Measurements from ENCODE around the gene CEP350.

CEP350 gene

DNA sequence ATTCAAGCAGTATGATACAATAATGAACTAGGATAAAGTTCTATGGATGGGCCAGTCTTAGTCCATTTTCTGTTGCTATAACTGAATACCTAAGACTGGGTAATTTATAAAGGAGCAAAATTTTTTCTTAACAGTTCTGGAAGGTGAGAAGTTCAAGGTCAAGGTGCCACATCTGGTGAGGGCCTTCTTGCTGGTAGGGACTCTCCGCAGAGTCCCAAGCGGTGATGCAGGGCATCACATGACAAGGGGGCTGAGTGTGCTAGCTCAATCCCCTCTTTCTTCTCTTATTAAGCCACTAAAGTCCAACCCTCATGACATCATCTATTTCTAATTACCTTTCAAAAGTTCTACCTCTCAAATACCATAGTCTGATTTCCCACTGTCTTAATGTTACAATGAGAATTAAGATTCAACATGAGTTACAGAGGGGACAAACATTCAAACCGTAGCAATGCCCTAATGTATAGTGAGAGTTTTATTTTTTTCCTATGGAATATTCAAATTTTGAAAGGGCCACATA, 107.9 kb downstream of the CEP350 start:
- Histone ChIP-seq H3K4me1 (ENCODE audit: control insufficient read depth, insufficient read depth, low read length) (no peaks in the 10 kb centered on the region), H3K27ac (ENCODE audit: low read length) (no peak overlapping the region), H3K4me3 (ENCODE audit: low read length in 2 of 2) (no peak overlapping the region), H3K27me3 (ENCODE audit: control insufficient read depth in 1 of 2, insufficient read depth in 2 of 2, low read length in 2 of 2) (no peaks in the 10 kb centered on the region), H3K36me3 (ENCODE audit: control insufficient read depth in 2 of 2, insufficient read depth in 2 of 2, low read length in 2 of 2) (peaks cover 20 to 29% of the 10 kb centered on the region in 2 donors), H3K9ac (ENCODE audit: low read length in 2 of 2) (no peak overlapping the region), H3K9me3 (ENCODE audit: control insufficient read depth in 2 of 2, low read length in 2 of 2) (no peaks in the 10 kb centered on the region)

DNA sequence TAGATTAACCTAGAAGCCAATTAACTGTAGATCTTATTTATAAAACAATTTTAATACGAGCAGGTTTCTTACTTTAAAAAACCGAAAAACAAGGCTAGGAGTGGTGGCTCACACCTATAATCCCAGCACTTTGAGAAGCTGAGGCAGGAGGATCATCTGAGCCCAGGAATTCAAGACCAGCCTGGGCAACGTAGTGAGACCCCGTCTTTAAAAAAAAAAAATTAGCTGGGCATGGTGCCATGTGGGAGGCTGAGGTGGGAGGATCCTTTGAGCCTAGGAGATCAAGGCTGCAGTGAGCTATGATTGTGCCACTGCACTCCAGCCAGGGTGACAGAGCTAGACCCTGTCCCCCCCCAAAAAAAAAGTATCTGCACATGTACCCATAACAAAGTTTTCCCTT, 110.8 kb downstream of the CEP350 start:
- Histone ChIP-seq H3K9me3 (ENCODE audit: control insufficient read depth in 2 of 2, low read length in 2 of 2) (no peaks in the 10 kb centered on the region), H3K4me1 (ENCODE audit: control insufficient read depth, insufficient read depth, low read length) (no peaks in the 10 kb centered on the region), H3K36me3 (ENCODE audit: control insufficient read depth in 2 of 2, insufficient read depth in 2 of 2, low read length in 2 of 2) (peaks cover 26 to 27% of the 10 kb centered on the region in 2 donors), H3K4me3 (ENCODE audit: low read length in 2 of 2) (no peak overlapping the region), H3K27me3 (ENCODE audit: control insufficient read depth in 1 of 2, insufficient read depth in 2 of 2, low read length in 2 of 2) (no peaks in the 10 kb centered on the region), H3K27ac (ENCODE audit: low read length) (no peak overlapping the region), H3K9ac (ENCODE audit: low read length in 2 of 2) (no peak overlapping the region)

DNA sequence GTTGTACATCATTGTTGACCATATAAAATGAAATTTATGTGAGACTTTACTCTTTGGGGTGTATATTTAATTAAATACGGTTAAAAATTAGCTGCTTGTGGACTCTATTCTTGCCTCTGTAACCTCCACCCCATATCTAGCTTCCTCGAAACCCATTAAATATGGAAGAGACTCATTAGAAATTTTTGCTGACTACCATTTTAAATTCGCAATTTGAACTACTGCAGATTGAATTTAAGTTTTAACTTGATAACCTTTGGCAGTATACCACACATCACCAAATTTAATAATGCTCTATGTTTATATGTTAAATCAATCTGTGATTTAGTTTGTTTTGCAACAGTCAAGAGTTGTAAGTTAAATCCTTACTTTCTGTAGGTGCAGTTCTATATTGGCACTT, 111.5 kb downstream of the CEP350 start:
- H3K4me3 ChIP-seq (ENCODE audit: low read length in 2 of 2): no peak overlapping the region
- H3K36me3 ChIP-seq (ENCODE audit: control insufficient read depth in 2 of 2, insufficient read depth in 2 of 2, low read length in 2 of 2): peaks cover 27 to 28% of the 10 kb centered on the region in 2 donors
- no peaks in the 10 kb centered on the region for H3K27me3 ChIP-seq (ENCODE audit: control insufficient read depth in 1 of 2, insufficient read depth in 2 of 2, low read length in 2 of 2)
- H3K9ac ChIP-seq (ENCODE audit: low read length in 2 of 2): no peak overlapping the region
- H3K9me3 ChIP-seq (ENCODE audit: control insufficient read depth in 2 of 2, low read length in 2 of 2): no peaks in the 10 kb centered on the region
- no peaks in the 10 kb centered on the region for H3K4me1 ChIP-seq (ENCODE audit: control insufficient read depth, insufficient read depth, low read length)
- no peak overlapping the region for H3K27ac ChIP-seq (ENCODE audit: low read length)

DNA sequence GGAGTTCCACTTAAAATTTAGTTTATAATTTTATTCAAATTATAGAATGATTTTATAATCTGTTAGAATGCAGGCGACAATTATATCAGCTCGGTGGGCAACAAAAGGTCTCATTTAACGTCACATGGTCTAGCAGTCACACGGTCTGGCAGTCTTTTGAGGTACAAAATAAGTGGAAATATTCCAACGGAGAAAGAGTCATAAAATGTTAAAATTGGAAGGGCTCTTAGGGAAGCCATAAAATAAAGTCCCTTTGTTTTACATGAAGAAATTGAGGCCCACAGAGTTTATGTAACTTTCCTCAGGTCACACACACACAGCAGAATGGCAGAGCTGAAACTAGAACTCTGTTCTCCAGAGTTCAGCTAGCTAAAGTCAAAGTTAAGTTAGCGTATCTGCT, 115.7 kb downstream of the CEP350 start:
- no peaks in the 10 kb centered on the region for H3K9me3 ChIP-seq (ENCODE audit: control insufficient read depth in 2 of 2, low read length in 2 of 2)
- peaks cover 12 to 14% of the 10 kb centered on the region in 2 donors for H3K36me3 ChIP-seq (ENCODE audit: control insufficient read depth in 2 of 2, insufficient read depth in 2 of 2, low read length in 2 of 2)
- H3K4me3 ChIP-seq (ENCODE audit: low read length in 2 of 2): no peak overlapping the region
- H3K27ac ChIP-seq (ENCODE audit: low read length): no peak overlapping the region
- no peak overlapping the region for H3K9ac ChIP-seq (ENCODE audit: low read length in 2 of 2)
- H3K4me1 ChIP-seq (ENCODE audit: control insufficient read depth, insufficient read depth, low read length): no peaks in the 10 kb centered on the region
- no peaks in the 10 kb centered on the region for H3K27me3 ChIP-seq (ENCODE audit: control insufficient read depth in 1 of 2, insufficient read depth in 2 of 2, low read length in 2 of 2)

DNA sequence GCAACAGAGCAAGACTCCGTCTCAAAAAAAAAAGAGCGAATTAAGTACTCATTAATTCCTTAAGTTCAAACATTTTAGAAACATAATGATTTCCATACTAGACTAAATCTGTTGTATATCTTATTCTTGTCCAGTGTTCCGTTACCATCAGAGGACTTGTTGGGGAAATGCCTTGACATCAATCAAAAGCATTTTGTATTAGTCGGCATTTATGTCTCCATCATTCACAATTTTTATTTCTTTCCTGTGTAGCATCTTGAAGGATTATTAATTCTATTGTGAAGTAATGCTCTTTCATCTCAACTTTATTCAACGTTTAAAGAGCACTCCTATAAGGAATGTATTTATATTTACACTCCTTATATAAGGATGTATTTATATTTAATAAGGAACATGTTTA, 117.1 kb downstream of the CEP350 start:
- H3K4me1 ChIP-seq (ENCODE audit: control insufficient read depth, insufficient read depth, low read length): no peaks in the 10 kb centered on the region
- no peak overlapping the region for H3K27ac ChIP-seq (ENCODE audit: low read length)
- H3K4me3 ChIP-seq (ENCODE audit: low read length in 2 of 2): no peak overlapping the region
- H3K36me3 ChIP-seq (ENCODE audit: control insufficient read depth in 2 of 2, insufficient read depth in 2 of 2, low read length in 2 of 2): peaks cover 11 to 25% of the 10 kb centered on the region in 2 donors
- H3K27me3 ChIP-seq (ENCODE audit: control insufficient read depth in 1 of 2, insufficient read depth in 2 of 2, low read length in 2 of 2): no peaks in the 10 kb centered on the region
- no peaks in the 10 kb centered on the region for H3K9me3 ChIP-seq (ENCODE audit: control insufficient read depth in 2 of 2, low read length in 2 of 2)
- no peak overlapping the region for H3K9ac ChIP-seq (ENCODE audit: low read length in 2 of 2)

DNA sequence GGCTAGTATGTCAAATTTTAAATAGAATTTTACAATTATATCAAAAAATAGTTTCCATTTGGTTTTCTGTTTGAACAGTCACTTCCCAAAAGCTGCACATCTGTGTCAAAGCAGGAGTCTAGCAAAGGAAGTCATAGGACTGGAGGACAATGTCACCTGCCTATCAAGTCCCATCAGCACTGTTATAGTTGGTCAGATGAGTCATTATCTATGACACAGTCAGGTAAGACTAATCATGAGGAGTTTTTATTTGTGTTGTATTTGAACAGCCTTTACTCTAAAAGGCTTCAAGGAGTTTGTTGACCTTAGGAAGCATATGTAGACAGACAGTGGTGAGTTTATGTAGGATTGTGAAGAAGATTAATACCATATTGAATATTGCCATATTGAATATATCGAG, 125.8 kb downstream of the CEP350 start:
- no peaks in the 10 kb centered on the region for H3K9me3 ChIP-seq (ENCODE audit: control insufficient read depth in 2 of 2, low read length in 2 of 2)
- H3K27me3 ChIP-seq (ENCODE audit: control insufficient read depth in 1 of 2, insufficient read depth in 2 of 2, low read length in 2 of 2): no peaks in the 10 kb centered on the region
- no peak overlapping the region for H3K4me3 ChIP-seq (ENCODE audit: low read length in 2 of 2)
- H3K36me3 ChIP-seq (ENCODE audit: control insufficient read depth in 2 of 2, insufficient read depth in 2 of 2, low read length in 2 of 2): peaks cover 15 to 24% of the 10 kb centered on the region in 2 donors
- H3K27ac ChIP-seq (ENCODE audit: low read length): no peak overlapping the region
- H3K9ac ChIP-seq (ENCODE audit: low read length in 2 of 2): no peak overlapping the region
- no peaks in the 10 kb centered on the region for H3K4me1 ChIP-seq (ENCODE audit: control insufficient read depth, insufficient read depth, low read length)

DNA sequence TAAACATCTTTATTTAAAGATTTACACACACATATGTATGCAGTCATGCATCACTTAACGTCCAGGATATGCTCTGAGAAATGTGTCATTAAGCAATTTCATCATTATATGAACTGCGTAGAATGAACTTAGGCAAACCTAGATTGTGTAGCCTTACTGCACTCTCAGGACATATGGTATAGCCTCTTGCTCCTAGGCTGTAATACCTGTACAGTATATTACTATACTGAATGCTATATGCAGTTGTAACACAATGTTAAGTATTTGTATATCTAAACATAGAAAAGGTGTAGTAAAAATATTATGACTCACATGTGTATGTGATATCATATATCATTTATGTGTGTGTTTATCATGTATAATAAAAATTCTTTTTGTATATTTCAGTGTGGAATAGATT, 126.9 kb downstream of the CEP350 start:
- no peak overlapping the region for H3K9ac ChIP-seq (ENCODE audit: low read length in 2 of 2)
- no peak overlapping the region for H3K27ac ChIP-seq (ENCODE audit: low read length)
- no peaks in the 10 kb centered on the region for H3K4me1 ChIP-seq (ENCODE audit: control insufficient read depth, insufficient read depth, low read length)
- H3K36me3 ChIP-seq (ENCODE audit: control insufficient read depth in 2 of 2, insufficient read depth in 2 of 2, low read length in 2 of 2): peaks cover 12 to 19% of the 10 kb centered on the region in 2 donors
- no peaks in the 10 kb centered on the region for H3K9me3 ChIP-seq (ENCODE audit: control insufficient read depth in 2 of 2, low read length in 2 of 2)
- no peak overlapping the region for H3K4me3 ChIP-seq (ENCODE audit: low read length in 2 of 2)
- no peaks in the 10 kb centered on the region for H3K27me3 ChIP-seq (ENCODE audit: control insufficient read depth in 1 of 2, insufficient read depth in 2 of 2, low read length in 2 of 2)

DNA sequence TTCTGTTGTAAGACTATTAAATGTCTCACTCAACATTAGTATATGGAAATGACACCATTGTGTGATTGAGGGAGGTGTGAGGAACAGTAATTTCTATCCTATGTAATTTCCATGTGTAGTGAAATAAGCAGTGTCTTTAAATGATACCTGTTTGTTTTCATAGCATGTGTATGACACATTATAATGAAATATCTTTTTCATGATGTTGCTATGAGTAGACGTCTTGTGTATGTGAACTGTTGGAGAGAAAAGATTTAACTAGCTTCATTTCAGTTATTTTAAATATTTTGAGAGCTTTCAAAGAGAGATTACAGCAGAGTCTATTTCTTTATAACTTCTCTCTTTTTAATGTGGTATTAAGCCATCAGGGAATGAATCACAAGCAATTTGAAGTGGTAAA, 128.6 kb downstream of the CEP350 start:
- Histone ChIP-seq H3K4me1 (ENCODE audit: control insufficient read depth, insufficient read depth, low read length) (no peaks in the 10 kb centered on the region), H3K36me3 (ENCODE audit: control insufficient read depth in 2 of 2, insufficient read depth in 2 of 2, low read length in 2 of 2) (peaks cover 10 to 15% of the 10 kb centered on the region in 2 donors), H3K27me3 (ENCODE audit: control insufficient read depth in 1 of 2, insufficient read depth in 2 of 2, low read length in 2 of 2) (no peaks in the 10 kb centered on the region), H3K9ac (ENCODE audit: low read length in 2 of 2) (no peak overlapping the region), H3K4me3 (ENCODE audit: low read length in 2 of 2) (no peak overlapping the region), H3K9me3 (ENCODE audit: control insufficient read depth in 2 of 2, low read length in 2 of 2) (no peaks in the 10 kb centered on the region), H3K27ac (ENCODE audit: low read length) (no peak overlapping the region)

DNA sequence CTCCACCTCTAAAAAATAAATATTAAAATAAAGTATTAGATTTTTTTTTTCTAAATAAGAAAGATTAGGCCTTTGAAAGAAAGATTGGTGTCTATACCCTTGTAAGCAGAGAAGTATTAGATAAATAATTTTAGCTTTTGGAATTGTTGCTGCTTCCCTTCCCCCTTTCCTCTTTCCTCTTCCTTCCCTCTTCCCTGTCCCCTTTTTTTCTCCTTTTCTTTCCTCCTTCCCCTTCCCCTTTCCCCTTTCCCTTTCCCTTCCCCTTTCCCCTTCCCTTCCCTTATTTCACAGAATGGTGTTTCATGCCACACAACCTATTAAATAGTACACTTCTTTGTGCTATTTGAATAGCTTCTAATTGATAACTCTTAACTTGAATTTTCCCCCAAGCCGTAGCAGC, 130.3 kb downstream of the CEP350 start:
- Histone ChIP-seq H3K4me3 (ENCODE audit: low read length in 2 of 2) (no peak overlapping the region), H3K9ac (ENCODE audit: low read length in 2 of 2) (no peak overlapping the region), H3K27ac (ENCODE audit: low read length) (no peak overlapping the region), H3K4me1 (ENCODE audit: control insufficient read depth, insufficient read depth, low read length) (no peaks in the 10 kb centered on the region), H3K9me3 (ENCODE audit: control insufficient read depth in 2 of 2, low read length in 2 of 2) (no peaks in the 10 kb centered on the region), H3K36me3 (ENCODE audit: control insufficient read depth in 2 of 2, insufficient read depth in 2 of 2, low read length in 2 of 2) (peaks cover 8 to 19% of the 10 kb centered on the region in 2 donors), H3K27me3 (ENCODE audit: control insufficient read depth in 1 of 2, insufficient read depth in 2 of 2, low read length in 2 of 2) (no peaks in the 10 kb centered on the region)

DNA sequence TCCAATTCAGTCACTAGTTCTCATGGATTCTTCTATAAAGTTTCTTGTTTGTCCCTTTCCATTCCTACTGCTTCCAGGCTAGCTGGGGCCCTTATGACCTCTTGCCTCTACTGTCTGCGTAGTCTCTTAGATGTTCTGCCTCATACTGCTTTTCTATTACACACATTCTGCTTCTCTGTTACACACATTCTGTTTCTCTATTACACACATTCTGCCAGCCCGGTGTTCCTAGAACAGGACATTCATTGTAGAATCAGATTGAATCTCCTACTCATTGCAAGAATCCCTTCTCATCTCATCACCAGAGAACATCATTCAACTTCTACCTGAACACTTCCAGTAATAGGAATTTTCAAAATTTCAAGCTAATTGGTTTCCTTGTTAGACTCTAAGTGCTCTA, 130.7 kb downstream of the CEP350 start:
- H3K4me3 ChIP-seq (ENCODE audit: low read length in 2 of 2): no peak overlapping the region
- no peaks in the 10 kb centered on the region for H3K4me1 ChIP-seq (ENCODE audit: control insufficient read depth, insufficient read depth, low read length)
- H3K9ac ChIP-seq (ENCODE audit: low read length in 2 of 2): no peak overlapping the region
- H3K27ac ChIP-seq (ENCODE audit: low read length): no peak overlapping the region
- no peaks in the 10 kb centered on the region for H3K9me3 ChIP-seq (ENCODE audit: control insufficient read depth in 2 of 2, low read length in 2 of 2)
- H3K36me3 ChIP-seq (ENCODE audit: control insufficient read depth in 2 of 2, insufficient read depth in 2 of 2, low read length in 2 of 2): peaks cover 8 to 19% of the 10 kb centered on the region in 2 donors
- no peaks in the 10 kb centered on the region for H3K27me3 ChIP-seq (ENCODE audit: control insufficient read depth in 1 of 2, insufficient read depth in 2 of 2, low read length in 2 of 2)

DNA sequence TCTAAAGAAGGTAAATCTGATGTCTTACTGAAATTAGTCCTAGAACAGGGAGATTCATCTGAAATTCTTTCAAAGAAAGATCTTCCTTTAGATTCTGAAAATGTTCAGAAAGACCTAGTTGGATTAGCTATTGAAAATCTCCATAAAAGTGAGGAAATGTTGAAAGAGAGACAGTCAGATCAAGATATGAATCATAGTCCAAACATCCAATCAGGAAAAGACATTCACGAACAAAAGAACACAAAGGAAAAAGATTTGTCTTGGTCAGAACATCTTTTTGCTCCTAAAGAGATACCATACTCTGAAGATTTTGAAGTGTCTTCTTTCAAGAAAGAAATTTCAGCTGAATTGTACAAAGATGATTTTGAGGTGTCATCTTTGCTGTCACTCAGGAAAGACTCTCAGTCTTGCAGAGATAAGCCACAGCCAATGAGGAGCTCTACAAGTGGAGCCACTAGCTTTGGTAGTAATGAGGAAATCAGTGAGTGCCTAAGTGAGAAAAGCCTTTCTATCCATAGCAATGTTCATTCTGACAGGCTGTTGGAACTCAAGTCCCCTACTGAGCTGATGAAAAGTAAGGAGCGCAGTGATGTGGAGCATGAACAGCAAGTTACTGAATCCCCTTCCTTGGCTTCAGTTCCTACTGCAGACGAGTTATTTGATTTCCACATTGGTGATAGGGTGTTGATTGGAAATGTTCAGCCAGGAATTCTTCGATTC, 138.5 kb downstream of the CEP350 start:
- peaks cover under 1% of the 10 kb centered on the region for H3K4me1 ChIP-seq (ENCODE audit: control insufficient read depth, insufficient read depth, low read length)
- no peak overlapping the region for H3K27ac ChIP-seq (ENCODE audit: low read length)
- no peak overlapping the region for H3K4me3 ChIP-seq (ENCODE audit: low read length in 2 of 2)
- peaks cover 9 to 32% of the 10 kb centered on the region in 2 donors for H3K36me3 ChIP-seq (ENCODE audit: control insufficient read depth in 2 of 2, insufficient read depth in 2 of 2, low read length in 2 of 2)
- no peak overlapping the region for H3K9ac ChIP-seq (ENCODE audit: low read length in 2 of 2)
- H3K9me3 ChIP-seq (ENCODE audit: control insufficient read depth in 2 of 2, low read length in 2 of 2): no peaks in the 10 kb centered on the region
- no peaks in the 10 kb centered on the region for H3K27me3 ChIP-seq (ENCODE audit: control insufficient read depth in 1 of 2, insufficient read depth in 2 of 2, low read length in 2 of 2)
